Left ventricle myocardium inferior (tissue), 1 donor: ENCODE results near the gene GAMT. TPM values are rescaled to one million over a fixed set of nuclear protein-coding genes. Genes with fewer than 3 reads are reported as not detected.

ENCODE experiments used
- DNase-seq: peaks from one replicate; pipeline ENCODE4 v3.0.0-alpha.2; 2020
- H3K27ac ChIP-seq: fragments of 200-600 bp; replicated peaks from 2 replicates; pipeline ENCODE4 v1.8.0; 2021
- H3K27me3 ChIP-seq: fragments of 200-600 bp; 2 replicates; pipeline ENCODE4 v1.8.0; 2021; ENCODE audit warnings: low read depth
- H3K36me3 ChIP-seq: fragments of 200-600 bp; 2 replicates; pipeline ENCODE4 v1.8.0; 2021
- H3K4me1 ChIP-seq: fragments of 200-600 bp; 2 replicates; pipeline ENCODE4 v1.8.0; 2021
- H3K4me3 ChIP-seq: fragments of 200-600 bp; 2 replicates; pipeline ENCODE4 v1.8.0; 2021; ENCODE audit warnings: mild to moderate bottlenecking, moderate library complexity
- H3K9me3 ChIP-seq: fragments of 200-600 bp; replicated peaks from 2 replicates; pipeline ENCODE4 v1.8.0; 2021
- intact Hi-C: fragments of 100-400 bp; cut with micrococcal nuclease; formaldehyde crosslinking; loops from one replicate; pipeline ENCODE4 v1.11.0; 2022
- total RNA-seq: library from RNA; stranded (reverse); fragmentation: NEBNext Ultra II Directional; extraction: Animal tissue kit (Norgen Biotek cat#: 25700); gene quantifications from one replicate; pipeline ENCODE4 v1.2.1, GENCODE V29; 2021
- TF ChIP-seq, protein P1 (sequence below): fragments of 200-600 bp; IDR thresholded peaks from 2 replicates; pipeline ENCODE4 v1.8.0; 2021; ENCODE audit warnings: antibody characterized with exemption, mild to moderate bottlenecking, borderline replicate concordance
- donor health status: DM: no; HTN: yes; CAD: no; lungs with severe emphysema.

The GAMT gene
- total RNA-seq, 1 donor from 2014 or later, result 77.0 TPM

DNA sequence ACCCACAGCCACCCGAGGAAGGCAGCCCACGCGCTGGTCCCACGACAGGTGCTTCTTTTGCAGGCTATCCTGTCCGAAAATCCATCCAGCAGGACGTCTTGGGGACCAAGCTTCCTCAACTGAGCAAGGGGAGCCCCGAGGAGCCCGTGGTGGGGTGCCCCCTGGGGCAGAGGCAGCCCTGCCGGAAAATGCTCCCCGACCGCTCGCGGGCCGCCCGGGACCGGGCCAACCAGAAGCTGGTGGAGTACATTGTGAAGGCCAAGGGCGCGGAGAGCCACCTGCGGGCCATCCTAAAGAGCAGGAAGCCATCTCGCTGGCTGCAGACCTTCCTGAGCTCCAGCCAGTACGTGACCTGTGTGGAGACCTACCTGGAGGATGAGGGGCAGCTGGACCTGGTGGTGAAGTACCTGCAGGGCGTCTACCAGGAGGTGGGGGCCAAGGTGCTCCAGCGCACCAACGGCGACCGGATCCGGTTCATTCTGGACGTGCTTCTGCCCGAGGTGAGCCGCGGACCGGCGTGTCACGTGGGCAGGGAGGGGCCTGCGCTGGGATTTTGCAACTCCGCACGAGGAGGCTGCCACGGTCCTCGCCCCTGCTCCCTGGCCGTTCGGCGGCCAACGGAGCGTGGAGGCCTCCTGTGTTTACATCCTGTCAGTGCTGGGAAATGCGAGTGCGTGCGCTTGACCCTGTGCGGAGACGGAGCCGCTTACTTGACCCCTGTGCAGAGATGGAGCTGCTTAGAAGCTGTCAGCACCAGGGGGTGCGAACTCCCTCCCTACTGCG lies 30.6 kb downstream of the GAMT start:
- TF ChIP-seq, protein P1, sequence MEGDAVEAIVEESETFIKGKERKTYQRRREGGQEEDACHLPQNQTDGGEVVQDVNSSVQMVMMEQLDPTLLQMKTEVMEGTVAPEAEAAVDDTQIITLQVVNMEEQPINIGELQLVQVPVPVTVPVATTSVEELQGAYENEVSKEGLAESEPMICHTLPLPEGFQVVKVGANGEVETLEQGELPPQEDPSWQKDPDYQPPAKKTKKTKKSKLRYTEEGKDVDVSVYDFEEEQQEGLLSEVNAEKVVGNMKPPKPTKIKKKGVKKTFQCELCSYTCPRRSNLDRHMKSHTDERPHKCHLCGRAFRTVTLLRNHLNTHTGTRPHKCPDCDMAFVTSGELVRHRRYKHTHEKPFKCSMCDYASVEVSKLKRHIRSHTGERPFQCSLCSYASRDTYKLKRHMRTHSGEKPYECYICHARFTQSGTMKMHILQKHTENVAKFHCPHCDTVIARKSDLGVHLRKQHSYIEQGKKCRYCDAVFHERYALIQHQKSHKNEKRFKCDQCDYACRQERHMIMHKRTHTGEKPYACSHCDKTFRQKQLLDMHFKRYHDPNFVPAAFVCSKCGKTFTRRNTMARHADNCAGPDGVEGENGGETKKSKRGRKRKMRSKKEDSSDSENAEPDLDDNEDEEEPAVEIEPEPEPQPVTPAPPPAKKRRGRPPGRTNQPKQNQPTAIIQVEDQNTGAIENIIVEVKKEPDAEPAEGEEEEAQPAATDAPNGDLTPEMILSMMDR, result no peak
- intact Hi-C loops, result no loop called here
- peaks cover 75% of the 10 kb centered on the region for H3K36me3 ChIP-seq
- no peak overlapping the region for H3K27ac ChIP-seq
- no peak overlapping the region for H3K4me3 ChIP-seq
- no peaks in the 10 kb centered on the region for H3K9me3 ChIP-seq
- peaks cover 21% of the 10 kb centered on the region for H3K4me1 ChIP-seq
- no peak for DNase-seq
- H3K27me3 ChIP-seq, result no peaks in the 10 kb centered on the region

DNA sequence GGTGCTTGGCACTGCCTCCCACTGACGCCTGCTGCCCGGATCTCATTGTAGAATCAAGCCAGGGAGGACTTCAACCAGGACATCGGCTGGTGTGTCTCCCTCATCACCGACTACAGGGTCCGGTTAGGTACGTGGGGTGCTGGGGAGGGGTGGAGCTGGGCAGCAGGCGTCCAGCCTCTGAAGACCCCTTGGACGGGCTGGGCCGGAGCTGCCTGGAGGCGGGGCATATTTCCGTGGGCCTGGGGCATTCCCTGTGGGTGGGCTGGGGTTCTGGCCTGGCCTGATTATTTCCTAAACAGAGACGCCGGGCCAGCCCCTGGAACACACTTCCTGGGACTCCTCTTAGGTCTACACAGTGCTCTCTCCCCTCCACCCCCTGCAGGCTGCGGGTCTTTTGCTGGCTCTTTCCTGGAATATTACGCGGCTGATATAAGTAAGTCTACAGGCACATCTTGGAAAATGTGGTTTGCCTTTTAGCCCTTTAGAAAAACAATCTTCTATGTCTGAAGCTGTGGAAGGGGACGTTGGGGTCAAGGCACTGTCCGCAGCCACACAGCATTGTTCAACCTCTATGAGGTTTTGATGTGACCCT lies 32.0 kb downstream of the GAMT start:
- DNase-seq, result no peak
- Histone ChIP-seq H3K9me3 (no peaks in the 10 kb centered on the region), H3K27ac (no peak overlapping the region), H3K27me3 (no peaks in the 10 kb centered on the region), H3K4me3 (no peak overlapping the region), H3K36me3 (peaks cover 86% of the 10 kb centered on the region), H3K4me1 (peaks cover 18% of the 10 kb centered on the region)
- intact Hi-C loops, result no loop called here
- TF ChIP-seq, protein P1, result no peak

DNA sequence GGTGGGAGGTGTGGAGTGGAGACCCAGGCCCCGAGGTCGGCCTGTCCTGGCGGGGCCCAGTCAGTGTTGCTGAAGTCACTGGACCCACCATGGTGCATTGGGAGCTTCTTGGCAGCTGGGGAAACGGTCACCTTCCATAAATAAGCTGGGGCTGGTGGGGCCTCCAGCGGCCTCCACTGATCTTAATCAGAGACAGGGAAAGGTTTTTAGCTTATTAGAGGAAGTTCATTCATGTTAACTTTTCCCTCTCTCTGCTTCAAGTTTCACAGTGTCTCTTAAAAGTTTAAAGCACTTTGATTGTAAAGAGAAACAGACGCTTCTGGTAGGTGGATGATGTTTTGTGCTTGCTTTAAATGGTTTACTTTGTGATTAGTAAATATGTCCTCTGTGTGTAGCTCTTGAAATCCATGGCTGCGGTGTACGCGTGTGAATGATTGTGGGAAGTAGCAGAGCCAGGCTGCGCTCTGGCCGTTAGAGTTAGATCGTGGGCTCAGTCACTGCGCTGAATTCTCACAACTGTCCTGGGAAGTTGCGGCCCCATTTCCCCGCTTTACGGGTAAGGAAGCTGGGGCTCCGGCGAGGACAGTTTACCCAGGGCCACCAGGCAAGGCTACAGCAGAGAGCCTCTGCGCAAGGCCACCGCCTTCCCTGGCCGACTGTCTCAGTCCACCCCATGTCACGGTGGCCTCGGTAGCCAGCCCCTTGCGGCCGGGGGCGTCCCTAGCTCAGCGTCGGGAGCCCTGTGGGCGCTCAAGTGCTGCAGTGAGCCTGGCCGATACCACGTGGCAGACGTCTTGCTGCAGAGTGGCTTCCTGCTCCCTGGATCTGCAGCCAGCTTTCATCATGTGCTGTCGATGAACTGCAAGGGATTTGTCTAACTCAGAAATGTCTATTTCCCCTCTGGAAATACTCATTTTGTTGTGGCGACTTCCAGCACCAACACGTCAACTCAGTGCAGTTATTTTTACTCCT lies 34.2 kb downstream of the GAMT start:
- Histone ChIP-seq H3K27ac (no peak overlapping the region), H3K27me3 (no peaks in the 10 kb centered on the region), H3K4me3 (no peak overlapping the region), H3K9me3 (no peaks in the 10 kb centered on the region), H3K4me1 (peaks cover 15% of the 10 kb centered on the region), H3K36me3 (peaks cover 89% of the 10 kb centered on the region)
- intact Hi-C loops, result no loop called here
- no peak for DNase-seq
- TF ChIP-seq, protein P1, result no peak

DNA sequence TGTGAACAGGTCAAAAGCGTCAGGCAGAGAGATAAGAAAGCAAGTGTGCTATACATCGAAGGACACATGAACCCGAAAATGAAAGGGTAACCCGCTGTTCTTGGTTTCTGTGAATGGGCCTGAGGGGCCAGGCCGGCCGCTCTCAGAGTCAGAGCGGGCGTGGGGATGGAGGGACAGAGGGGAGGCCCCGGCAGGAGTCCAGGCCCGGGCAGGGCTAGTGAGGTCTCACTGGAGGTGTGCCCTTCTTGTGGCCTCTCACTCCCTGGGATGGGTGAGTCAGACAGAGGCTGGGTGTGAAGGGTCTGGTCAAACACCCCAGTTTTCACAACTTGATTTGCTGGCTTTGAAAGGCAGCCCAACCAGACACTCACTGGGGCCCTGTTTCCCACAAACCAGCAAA lies 35.0 kb downstream of the GAMT start:
- intact Hi-C loops, result no loop called here
- H3K27ac ChIP-seq, result no peak overlapping the region
- peaks cover 87% of the 10 kb centered on the region for H3K36me3 ChIP-seq
- H3K4me1 ChIP-seq, result peaks cover 24% of the 10 kb centered on the region
- DNase-seq, result no peak
- no peak overlapping the region for H3K4me3 ChIP-seq
- no peaks in the 10 kb centered on the region for H3K9me3 ChIP-seq
- TF ChIP-seq, protein P1, result no peak
- H3K27me3 ChIP-seq, result no peaks in the 10 kb centered on the region

DNA sequence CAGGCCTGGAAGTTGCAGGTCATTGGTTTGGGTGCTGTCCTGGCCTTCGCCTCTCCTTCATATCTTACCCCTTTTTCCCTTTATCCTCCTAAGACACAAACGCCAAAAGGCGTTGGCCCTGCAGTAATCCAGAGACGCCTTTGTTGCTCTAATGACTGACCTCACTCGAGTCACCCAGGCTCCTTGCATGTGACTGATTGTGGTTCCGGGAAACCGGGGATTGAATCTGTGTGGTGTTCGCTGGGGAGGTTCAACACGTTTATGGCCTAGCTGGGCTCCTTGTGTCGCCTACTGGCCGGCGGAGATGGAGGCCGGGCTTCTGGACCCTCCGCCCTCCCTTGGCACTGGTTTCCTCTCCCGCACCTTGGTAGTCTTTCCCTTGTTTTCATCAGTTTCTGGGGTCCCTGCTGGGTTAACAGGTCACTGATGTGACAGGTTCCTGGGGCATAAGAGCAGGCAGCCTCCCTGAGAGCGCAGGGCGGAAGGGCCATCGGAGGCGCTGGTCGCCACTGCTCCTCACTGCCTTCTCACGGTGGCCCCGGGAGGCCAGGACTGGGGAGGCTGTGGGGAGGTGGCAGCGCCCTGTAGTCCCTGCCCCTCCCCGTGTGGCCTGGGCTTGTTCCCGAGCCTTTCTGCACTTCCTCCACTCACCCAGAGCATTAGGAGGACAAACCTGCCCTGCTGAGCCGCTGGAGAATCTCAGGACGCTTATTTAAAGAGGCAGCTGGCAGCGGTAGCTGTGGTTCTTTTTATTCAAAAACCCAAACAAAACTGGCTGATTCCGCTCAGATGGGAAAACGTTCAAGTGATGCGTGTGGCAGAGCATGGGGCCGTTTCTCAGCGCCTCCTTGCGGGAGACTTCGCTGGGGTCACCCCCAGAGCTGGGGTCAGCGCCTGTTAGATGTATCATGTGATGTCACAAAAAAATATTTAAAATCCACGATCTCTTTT lies 35.7 kb downstream of the GAMT start:
- Histone ChIP-seq H3K4me1 (peaks cover 31% of the 10 kb centered on the region), H3K36me3 (peaks cover 80% of the 10 kb centered on the region), H3K27me3 (no peaks in the 10 kb centered on the region), H3K27ac (no peak overlapping the region), H3K9me3 (no peaks in the 10 kb centered on the region), H3K4me3 (no peak overlapping the region)
- intact Hi-C loops, result no loop called here
- TF ChIP-seq, protein P1, result no peak
- no peak for DNase-seq
